ENCODE measurements around the gene COL20A1.

The COL20A1 gene

GRCh38 chr20:63289311-63290135 lies 3.5 kb upstream of the COL20A1 start:
- H3K27ac ChIP-seq = no peak overlapping the region
- no peak for TF ChIP-seq CTCF (conservative IDR thresholded peaks at IDR 0.05)
- TF ChIP-seq ZFX (IDR thresholded peaks at IDR 0.05) = no peak

- no peak overlapping the region for H3K27ac ChIP-seq
- TF ChIP-seq CTCF (conservative IDR thresholded peaks at IDR 0.05) (no peak), ZFX (IDR thresholded peaks at IDR 0.05) (no peak)
Observed at GRCh38 chr20:63290136-63290676, 2.8 kb upstream of the COL20A1 start.

GRCh38 chr20:63290677-63291472 lies 2.1 kb upstream of the COL20A1 start:
- no peak overlapping the region for H3K27ac ChIP-seq
- TF ChIP-seq ZFX (IDR thresholded peaks at IDR 0.05) = no peak
- TF ChIP-seq CTCF (conservative IDR thresholded peaks at IDR 0.05) = peak; percentile 83

- no peak for TF ChIP-seq CTCF (conservative IDR thresholded peaks at IDR 0.05)
- TF ChIP-seq ZFX (IDR thresholded peaks at IDR 0.05) = no peak
- no peak overlapping the region for H3K27ac ChIP-seq
Observed at GRCh38 chr20:63291811-63292210, 1.2 kb upstream of the COL20A1 start.

- H3K27ac ChIP-seq = no peak overlapping the region
Observed at GRCh38 chr20:63292292-63292701, 689 bp upstream of the COL20A1 start.

GRCh38 chr20:63293456-63293855 lies 470 bp downstream of the COL20A1 start:
- no peak overlapping the region for H3K27ac ChIP-seq
- TF ChIP-seq ZFX (IDR thresholded peaks at IDR 0.05) (no peak), CTCF (conservative IDR thresholded peaks at IDR 0.05) (no peak)

More at GRCh38 chr20:63292292-63292701, 689 bp upstream of the COL20A1 start:
- TF ChIP-seq ZFX (IDR thresholded peaks at IDR 0.05) (no peak), CTCF (conservative IDR thresholded peaks at IDR 0.05) (no peak)
